GM21619 (cell line): Measurements from ENCODE around the gene GIT2.
"Not testable (repeated sequence)": the region's sequence is repeated elsewhere in the genome, so short reads cannot be mapped to it uniquely, and the experiment has no call there.

Experiments
- ATAC-seq: cut with Tn5 transposase; IDR thresholded peaks from one replicate; pipeline ENCODE4 v1.9.1; 2021; ENCODE audit not compliant: unreplicated experiment

The GIT2 gene

GRCh38 chr12:110005319-110005973 lies 9.3 kb upstream of the GIT2 start:
- ATAC-seq, result no peak

- peak; percentile 53 for ATAC-seq
Measured at GRCh38 chr12:110004598-110004997, 8.4 kb upstream of the GIT2 start.

GRCh38 chr12:110002676-110003515 lies 6.7 kb upstream of the GIT2 start:
- ATAC-seq, result no peak

GRCh38 chr12:110001596-110001995 lies 5.4 kb upstream of the GIT2 start:
- ATAC-seq, result no peak

DNA sequence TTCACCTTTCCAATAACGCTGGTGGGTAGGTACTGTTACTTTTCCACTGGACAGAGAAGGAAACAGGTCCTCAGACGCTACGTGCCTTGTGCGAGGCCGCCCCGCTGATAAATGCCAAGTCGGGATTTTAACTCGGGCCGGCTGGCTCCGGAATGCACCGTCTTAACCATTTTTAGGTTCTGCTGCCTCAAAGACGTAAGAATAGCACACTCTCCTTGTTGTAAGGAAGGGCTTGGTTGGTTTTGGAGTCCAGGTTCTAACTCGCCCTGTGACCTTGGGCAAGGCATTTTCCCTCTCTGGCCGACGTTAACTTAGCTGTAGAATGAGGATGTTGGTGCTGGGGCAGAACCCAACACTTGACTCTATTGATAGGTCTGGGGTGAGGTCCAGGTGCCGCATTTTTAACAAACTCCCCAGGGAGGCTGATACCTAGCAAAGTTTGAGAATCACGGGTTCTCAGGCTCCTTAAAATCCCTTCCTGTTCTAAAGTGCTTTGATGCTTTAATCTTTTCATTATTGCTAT lies 3.9 kb upstream of the GIT2 start:
- ATAC-seq, result no peak

- no peak for ATAC-seq
Measured at GRCh38 chr12:109999649-109999971, 3.4 kb upstream of the GIT2 start.

DNA sequence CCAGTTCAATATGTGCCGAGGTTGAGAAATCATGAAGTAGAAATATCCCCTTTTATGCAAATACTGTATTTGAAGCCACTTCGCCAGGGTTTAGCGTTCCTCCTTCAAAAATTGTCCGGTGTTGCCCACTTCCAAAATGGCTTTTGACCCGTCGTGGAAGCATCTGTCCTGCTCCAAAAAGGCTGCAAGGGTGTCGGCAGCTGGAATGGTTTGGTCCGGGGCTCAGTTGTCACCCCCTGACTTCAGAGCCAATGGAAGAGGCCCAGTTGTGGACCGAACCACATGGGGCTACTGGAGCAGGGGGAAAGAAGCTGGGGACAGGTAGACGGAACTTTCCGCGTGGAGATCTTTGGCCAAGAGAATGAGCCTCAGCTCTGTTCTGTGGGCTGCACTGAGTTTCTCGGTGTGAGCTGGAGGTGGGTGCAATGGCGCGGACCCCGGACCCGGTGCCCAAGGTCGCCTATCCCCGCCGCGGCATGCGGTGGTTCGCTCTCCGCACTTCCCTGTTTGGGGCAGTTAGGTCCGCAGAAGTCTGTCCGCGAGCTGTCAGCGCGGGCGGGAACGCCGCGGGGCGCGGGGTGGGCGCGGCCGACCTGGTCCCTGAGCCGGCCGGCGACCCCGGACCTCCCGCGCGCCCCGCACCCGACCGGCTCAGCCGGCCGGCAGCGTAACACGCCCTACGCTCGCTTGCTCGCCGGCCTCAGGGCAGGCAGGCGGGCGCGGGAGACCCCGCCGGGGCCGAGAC lies 2.9 kb upstream of the GIT2 start, which contains the start of gene ANKRD13A:
Gene ANKRD13A, plus strand, starts transcription at position 527 of the 745 bp plus-strand sequence. CDS start 259 bp downstream, outside the sequence.
- ATAC-seq, result peak; percentile 42

DNA sequence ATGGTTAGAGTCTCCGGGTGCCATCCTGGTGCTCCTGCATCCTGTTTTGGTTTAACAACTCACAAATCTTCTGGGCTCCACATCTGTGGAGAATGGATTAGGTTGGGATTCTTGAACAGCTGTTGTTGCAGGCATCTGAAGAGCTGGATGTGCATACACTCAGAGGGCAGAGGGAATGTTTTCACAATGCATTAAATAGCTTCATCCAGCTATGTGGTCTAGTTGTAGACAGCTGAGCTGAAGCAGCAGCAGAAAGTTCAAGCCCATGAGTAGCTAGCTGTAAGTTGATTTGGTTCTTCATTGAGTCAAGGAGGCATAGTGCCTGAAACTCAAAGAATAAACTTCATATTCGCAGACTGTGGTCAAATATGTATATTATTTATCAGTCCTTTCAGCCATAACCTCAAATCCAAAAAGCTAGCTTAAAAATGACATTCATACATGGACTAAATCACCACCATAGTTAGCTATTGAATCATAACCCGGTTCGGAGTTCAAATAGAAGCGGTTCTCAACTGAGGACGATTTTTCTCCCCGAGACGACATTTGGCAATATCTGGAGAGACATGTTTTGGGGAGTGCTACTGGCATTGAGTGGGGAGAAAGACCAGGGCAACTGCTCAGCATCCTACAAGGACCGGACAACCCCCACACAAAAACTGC lies 2.2 kb upstream of the GIT2 start:
- no peak for ATAC-seq

DNA sequence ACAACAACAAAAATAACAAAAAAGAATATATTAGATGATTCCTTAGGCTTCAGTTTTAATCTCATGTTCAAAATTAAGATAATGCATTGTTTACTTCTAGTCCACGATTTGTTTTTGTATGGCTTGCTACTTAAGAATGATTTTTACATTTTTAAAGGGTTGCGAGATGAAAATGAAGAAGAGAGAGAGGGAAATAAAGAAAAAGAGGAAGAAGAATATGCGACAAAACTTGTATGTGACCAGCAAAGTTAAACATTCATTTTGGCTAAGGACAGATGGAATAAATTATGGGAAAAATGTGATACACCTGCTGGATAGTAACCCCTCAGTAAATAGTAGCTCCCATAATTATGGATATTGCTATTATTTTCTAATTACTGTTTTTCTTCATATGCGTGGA lies 1.2 kb upstream of the GIT2 start:
- ATAC-seq, result no peak

GRCh38 chr12:109996483-109996853 lies 300 bp upstream of the GIT2 start:
- ATAC-seq, result no peak

GRCh38 chr12:109995361-109995685 lies 845 bp downstream of the GIT2 start:
- ATAC-seq, result no peak

DNA sequence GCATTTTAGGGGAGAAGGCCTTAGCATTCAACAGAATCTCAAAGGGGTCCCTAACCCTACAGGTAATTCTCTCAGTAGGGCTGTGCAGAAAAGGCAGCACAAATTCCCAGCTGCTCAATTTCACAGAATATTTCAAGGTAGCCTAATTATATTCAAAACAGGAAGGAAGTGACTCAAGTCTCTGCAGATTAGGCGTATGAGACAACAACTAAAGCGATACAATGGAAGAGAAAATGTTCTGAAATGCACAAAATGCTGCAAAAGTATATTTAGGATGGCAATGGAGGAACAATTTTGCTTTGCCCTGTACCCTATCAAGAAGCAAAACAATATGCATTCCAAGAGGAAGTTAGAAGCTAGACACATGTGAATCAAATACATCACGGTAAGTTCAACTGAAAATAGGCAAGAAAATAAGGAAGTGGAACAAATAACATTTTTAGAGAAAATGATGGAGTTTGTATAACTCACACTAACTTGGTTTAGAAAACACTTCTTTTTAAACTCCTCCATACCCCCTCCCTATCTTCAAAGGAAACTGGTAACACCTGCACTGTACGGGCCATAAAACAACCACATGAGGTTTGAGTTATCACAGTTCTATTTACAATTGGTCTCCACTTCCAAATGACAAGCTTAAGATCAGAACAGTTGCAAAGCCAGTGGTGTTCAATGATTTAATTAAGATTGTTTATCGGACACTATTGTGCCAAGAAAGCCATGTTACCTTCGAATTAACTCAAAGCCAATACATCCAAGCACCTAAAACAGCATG lies 1.6 kb downstream of the GIT2 start:
- ATAC-seq, result no peak

GRCh38 chr12:109993091-109993490 lies 3.1 kb downstream of the GIT2 start:
- ATAC-seq, result no peak

DNA sequence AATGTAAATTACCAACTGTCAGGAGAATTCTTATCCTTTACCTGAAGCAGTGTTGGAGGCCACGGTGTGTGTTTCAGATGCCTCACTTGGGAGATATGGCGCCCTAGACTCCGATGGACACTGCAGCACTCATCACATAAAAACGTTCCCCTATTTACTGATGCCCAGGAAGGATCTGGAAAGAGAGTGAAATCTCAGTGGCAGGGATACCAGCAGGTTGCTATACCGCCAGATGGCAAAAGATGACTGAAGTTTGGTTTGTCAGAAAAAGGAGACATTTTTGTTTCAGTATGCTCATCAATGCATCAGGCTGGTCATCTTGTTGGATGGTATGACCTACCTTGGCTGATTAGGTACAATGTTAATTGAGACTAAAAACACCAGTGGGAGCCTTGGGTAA lies 4.6 kb downstream of the GIT2 start:
- ATAC-seq, result no peak

DNA sequence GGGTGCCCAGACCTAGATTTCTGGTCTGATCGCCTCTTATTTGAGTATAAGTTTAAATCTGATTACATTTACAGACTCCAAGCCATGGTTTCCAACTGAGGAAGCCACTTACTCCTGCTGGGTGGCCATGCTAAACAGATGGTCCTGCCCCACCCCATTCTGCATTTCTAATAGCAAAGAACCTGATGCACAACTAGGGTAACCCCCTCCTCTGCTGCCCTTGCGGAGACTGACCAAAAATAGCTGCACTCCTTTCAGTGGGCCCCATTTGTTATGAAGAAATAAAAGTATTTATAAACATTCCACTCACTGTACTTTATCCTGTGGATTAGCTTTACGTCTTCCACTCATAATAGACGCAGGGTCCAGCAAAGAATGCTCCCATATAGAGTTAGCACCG lies 6.8 kb downstream of the GIT2 start:
- ATAC-seq, result no peak

DNA sequence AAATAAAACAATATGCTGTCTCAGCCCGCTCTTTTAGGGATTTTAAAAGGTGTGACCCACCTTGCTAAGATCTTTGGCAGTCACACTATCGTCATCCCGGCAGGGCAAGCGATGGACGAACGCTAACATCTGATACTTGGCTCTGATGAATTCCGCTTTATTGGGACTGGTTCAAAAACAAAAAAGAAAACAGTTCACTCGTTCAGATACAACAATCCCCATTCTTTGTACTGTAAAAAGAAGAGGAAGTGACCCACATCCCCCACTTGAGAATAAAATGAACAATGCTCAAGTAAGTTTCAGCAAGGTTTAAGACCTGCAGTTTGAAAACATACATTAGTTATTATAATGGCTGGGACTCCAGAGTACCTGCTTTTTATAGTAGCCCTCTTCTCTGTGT lies 7.3 kb downstream of the GIT2 start:
- ATAC-seq, result no peak

DNA sequence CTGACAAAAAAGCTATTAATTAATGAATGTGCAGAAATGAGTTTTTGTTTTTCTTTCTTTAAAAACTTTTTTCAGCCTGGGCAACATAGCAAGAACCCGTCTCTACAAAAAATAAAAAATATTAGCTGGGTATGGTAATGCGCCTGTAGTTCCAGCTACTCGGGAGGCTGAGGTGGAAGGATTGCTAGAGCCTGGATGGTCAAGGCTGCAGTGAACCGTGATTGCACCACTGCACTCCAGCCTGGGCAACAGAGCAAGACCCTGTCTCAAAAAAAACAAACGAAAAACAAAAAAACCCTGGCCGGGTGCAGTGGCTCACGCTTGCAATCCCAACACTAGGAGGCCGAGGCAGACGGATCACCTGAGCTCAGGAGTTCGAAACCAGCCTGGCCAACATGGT lies 7.9 kb downstream of the GIT2 start:
- no peak for ATAC-seq

DNA sequence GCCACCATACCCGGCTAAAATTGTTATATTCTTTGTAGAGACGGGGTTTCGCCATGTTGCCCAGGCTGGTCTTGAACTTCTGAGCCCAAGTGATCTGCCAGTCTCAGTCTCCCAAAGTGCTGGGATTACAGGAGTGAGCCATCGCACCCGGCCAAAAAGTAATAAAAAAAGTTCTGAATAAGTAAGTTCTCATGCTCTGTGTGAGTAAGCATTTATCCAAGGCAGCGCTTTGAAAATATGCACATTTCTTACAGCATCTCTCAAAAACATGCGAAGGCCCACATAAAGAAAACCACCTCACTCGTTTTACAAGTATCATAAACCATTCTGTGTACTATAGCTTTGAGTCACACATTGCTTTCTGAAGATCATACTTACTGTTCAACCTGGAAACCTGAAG lies 8.6 kb downstream of the GIT2 start:
- no peak for ATAC-seq

- not testable (repeated sequence) for ATAC-seq
Measured at GRCh38 chr12:109986236-109986635, 9.9 kb downstream of the GIT2 start.

DNA sequence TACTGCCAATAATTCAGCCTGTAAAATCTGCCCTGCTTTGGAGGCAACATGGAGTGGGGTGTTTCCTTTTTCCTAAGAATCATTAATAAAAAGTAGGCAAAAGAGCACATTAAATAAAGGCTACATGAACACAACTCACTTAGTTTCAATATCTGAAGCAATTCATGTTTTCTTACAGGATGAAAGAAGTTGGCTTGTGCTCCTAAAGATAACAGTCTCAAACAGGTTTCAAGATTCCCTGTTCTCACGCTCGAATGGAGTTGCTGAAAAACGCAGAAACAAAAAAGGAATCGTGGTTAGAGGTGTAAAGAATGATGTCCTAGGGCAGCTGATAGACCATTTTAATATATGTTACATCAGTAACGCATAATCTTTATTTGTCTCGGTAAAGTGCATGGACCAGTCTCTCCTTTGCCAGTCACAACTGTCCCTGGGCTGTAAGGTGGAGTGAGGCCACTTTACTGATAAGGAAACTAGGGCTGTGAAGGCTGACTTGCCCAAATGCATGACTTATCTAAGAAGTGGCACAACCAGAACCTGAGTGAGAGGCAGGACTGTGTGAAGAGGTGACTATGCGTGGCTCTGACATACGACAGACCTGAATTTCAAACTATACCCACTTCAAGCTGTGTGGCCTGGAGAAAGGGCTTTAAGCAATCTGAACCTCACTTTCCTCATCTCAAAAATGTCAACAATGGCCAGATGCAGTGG lies 12.6 kb downstream of the GIT2 start:
- no peak for ATAC-seq
